Thyroid gland (tissue), 4 donors: Measurements from ENCODE around the gene ABI3.

Experiments used
- POLR2A ChIP-seq, 2 donors: fragments of 450-650 bp; IDR thresholded peaks; one replicate each; pipeline ENCODE4 v1.6.1; 2017; ENCODE audit warnings: antibody characterized with exemption in 2 of 2, mild to moderate bottlenecking in 2 of 2, moderate library complexity in 1 of 2
- TF ChIP-seq, protein P1 (sequence below), 6 experiments: fragments of 200-600 bp in 3 of 6; fragments of 450-650 bp in 3 of 6; sonication (generic) in 3 of 6; IDR thresholded peaks; one replicate each; pipeline ENCODE4 v1.5.1; 2016 to 2019; ENCODE audit warnings: antibody characterized with exemption in 6 of 6, mild to moderate bottlenecking in 2 of 6, inconsistent platforms in 1 of 6, moderate library complexity in 1 of 6

DNA sequence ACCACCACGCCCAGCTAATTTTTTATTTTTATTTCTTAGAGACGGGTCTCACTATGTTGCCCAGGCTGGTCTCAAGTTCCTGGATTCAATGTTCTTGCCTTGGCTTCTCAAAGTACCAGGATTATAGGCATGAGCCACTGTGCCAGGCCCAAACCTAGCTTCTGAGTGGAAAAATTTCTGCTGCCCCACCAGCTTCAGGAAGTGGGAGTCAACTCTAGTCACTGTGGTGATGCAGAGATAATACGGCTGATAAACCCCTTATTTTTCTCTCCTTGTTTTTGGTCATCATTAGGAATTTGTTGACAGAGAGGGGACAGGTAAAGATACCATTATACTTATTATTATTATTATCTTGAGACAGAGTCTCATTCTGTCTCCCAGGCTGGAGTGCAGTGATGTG, 47.9 kb downstream of the ABI3 start:
- TF ChIP-seq, protein P1, sequence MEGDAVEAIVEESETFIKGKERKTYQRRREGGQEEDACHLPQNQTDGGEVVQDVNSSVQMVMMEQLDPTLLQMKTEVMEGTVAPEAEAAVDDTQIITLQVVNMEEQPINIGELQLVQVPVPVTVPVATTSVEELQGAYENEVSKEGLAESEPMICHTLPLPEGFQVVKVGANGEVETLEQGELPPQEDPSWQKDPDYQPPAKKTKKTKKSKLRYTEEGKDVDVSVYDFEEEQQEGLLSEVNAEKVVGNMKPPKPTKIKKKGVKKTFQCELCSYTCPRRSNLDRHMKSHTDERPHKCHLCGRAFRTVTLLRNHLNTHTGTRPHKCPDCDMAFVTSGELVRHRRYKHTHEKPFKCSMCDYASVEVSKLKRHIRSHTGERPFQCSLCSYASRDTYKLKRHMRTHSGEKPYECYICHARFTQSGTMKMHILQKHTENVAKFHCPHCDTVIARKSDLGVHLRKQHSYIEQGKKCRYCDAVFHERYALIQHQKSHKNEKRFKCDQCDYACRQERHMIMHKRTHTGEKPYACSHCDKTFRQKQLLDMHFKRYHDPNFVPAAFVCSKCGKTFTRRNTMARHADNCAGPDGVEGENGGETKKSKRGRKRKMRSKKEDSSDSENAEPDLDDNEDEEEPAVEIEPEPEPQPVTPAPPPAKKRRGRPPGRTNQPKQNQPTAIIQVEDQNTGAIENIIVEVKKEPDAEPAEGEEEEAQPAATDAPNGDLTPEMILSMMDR (IDR thresholded peaks at IDR 0.05), result no peak
- no peak for TF ChIP-seq POLR2A (IDR thresholded peaks at IDR 0.05)
